NCI-H1436 (cell line): ENCODE measurements around the gene PHKA2.
"Not testable (repeated sequence)": the region's sequence is repeated elsewhere in the genome, so short reads cannot be mapped to it uniquely, and the experiment has no call there.

Experiments used
- DNase-seq: peaks from one replicate; lab custom pipeline; 2025; lab: John Stamatoyannopoulos, UW

PHKA2 gene

GRCh38 chrX:18864390-18864920, 119.5 kb downstream of the PHKA2 start:
- no peak for DNase-seq

- no peak for DNase-seq
Measured at GRCh38 chrX:18861511-18861910, 122.4 kb downstream of the PHKA2 start.

GRCh38 chrX:18856645-18856997, 127.3 kb downstream of the PHKA2 start:
- no peak for DNase-seq

GRCh38 chrX:18855919-18856644, 127.8 kb downstream of the PHKA2 start:
- no peak for DNase-seq

- DNase-seq = not testable (repeated sequence)
Measured at GRCh38 chrX:18847901-18848300, 136.0 kb downstream of the PHKA2 start.
